Stimulated activated CD4-positive, alpha-beta T cell treated with anti-CD3 and anti-CD28 coated beads, Interleukin-15, amount 100 ng/mL, for 48 hours (primary cell): Measurements from ENCODE around the gene FOXR2.

Source experiments
- DNase-seq, 2 donors: peaks; one replicate each; pipeline ENCODE4 v3.0.0-alpha.2; 2020; ENCODE audit warnings: low read depth in 2 of 2

The FOXR2 gene

DNA sequence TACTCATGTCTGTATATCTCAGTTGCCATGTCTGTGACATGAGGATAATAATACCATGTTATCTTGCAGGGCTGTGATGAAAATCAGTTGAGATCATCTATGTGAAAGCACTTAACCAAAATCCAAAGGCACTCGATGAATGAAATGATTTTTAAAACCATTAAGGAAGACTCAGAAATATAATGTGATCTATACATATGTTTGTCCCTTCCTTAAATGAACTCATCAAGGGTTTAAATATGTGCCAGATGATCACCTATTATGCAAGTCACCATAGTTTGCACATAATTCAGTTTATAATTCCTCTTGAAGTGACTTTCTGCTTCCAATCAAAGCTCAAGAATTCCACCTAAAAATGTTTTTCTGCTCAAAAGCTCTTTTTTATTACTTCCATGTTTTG lies at the start of gene FOXR2:
Gene FOXR2 (plus strand): TSS at position 301 of the 400 bp plus-strand sequence. CDS start 312 bp downstream, outside the sequence.
- no peak for DNase-seq

DNA sequence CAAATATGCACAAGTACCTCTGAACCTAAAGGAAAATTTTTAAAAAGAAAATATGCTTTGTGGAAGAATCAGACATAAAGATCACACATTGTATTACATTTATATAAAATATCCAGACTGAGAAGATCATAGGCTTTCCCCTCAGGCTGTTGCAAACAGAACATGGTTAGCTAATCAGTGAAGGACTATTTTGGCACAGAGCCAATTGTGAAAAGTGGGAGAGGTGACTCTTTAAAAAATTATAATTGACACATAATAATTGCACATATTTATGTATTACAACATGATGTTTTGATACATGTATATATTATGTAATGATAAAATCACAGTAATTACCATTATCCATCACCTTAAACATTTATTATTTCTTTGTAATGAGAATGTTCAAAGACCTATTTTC lies 44.1 kb upstream of the FOXR2 start:
- no peak for DNase-seq

GRCh38 chrX:55582447-55582846 lies 40.8 kb upstream of the FOXR2 start:
- no peak for DNase-seq

- DNase-seq, result no peak
Measured at GRCh38 chrX:55593296-55593695, 29.9 kb upstream of the FOXR2 start.

DNA sequence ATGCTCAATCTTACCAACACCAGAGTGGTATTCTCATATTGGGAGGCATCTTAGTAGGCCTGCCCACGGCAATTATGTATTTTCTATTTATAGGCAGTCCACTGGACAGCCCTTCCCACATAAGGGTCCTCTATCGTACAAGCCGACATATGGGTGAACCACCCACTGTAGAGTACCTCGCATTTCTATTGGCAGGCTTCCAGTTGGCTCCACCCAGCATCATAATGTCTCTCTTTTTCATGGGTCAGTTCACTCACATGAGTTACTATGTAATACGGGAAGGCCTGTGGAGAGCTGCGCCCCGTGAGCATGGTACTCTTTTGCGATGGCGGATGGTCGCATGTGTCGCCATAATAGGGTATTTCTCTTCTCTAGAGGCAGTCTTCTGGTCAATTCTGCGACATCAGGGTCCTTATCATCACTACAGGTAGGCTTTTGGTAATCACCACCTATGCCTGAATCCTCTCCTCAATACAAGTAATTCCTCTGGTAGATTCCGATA lies 29.4 kb upstream of the FOXR2 start:
- DNase-seq, result no peak

DNA sequence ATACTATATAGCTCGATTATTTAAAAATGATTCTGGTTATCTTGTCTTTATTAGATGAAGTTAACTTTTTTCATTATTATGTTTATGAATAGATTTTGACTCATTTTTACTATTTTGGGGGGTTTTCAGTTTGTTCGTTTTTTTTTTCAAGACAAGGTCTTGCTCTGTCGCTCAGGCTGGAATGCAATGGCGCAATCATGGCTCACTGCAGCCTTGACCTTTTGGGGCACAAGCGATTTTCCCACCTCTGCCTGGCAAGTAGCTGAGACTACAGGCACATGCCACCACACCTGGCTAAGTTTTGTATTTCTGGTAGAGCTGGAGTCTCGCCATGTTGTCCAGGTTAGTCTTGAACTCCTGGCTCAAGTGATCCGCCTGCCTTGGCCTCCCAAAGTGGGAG lies 24.9 kb upstream of the FOXR2 start:
- no peak for DNase-seq

DNA sequence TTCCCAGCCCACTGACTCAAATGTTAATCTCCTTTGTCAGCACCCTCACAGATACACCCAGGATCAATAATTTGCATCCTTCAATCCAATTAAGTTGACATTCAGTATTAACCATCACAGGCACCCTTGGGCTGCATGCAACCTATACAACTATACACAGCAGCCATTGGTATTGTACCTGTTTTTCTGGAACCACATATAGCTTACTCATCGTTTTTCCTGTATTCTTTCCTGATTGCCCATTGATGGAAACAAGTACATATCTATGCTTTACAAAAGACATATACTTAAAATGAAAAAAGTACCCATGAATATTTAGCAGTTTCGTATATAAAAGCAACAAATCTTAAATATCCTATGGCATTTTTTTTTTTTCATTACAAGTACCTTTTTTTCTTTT lies 3.7 kb upstream of the FOXR2 start:
- no peak for DNase-seq

- no peak for DNase-seq
Measured at GRCh38 chrX:55624403-55624802, 1.2 kb downstream of the FOXR2 start.

- no peak for DNase-seq
Measured at GRCh38 chrX:55636109-55636508, 12.9 kb downstream of the FOXR2 start.

GRCh38 chrX:55638933-55639332 lies 15.7 kb downstream of the FOXR2 start:
- no peak for DNase-seq

GRCh38 chrX:55640854-55641253 lies 17.7 kb downstream of the FOXR2 start:
- no peak for DNase-seq

DNA sequence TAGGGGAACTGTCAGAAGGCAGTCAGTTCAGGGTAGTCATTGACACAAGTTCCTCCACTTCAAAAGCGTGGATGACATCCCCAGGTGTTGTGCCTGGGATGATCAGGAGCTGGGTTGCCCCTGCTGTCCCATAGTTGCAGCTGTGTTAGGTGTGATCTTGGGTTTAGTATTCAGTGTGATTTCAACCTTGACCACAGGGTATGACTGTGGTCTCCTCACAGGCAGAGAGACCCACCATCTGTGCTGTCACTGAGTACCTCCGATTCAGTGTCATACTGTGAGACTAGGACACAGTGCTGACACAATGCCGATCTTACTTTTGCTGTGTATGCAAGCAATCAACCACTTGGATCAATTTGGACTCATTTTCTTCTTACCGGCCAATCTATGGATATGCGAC lies 25.2 kb downstream of the FOXR2 start:
- DNase-seq, result no peak

DNA sequence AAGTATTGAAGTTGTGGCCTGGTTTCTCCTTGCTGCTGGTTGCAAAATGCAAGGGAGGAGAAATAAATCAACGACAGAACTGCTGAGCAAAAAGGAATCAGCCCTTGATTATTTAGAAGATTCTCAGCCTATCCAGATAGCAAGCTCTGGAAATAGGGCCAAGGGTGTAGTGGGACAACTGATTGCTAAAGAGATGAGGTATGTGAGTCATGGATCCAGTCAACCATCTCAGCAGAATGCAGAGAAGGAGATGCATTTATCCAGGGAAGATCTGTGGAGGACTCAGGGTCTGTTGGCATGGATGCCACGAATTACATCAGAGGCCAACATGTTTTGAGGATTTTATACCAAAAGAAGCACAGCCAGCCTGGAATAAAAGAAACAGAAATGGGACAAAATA lies 36.7 kb downstream of the FOXR2 start:
- DNase-seq, result no peak

GRCh38 chrX:55663584-55663983 lies 40.4 kb downstream of the FOXR2 start:
- no peak for DNase-seq

GRCh38 chrX:55668084-55668483 lies 44.9 kb downstream of the FOXR2 start:
- DNase-seq, result no peak
